Islet precursor cell (in vitro differentiated cells): ENCODE measurements around the gene SRRM4.

Source experiments
- DNase-seq: peaks from one replicate; pipeline ENCODE4 v3.0.0-alpha.2; 2018

Gene SRRM4

DNA sequence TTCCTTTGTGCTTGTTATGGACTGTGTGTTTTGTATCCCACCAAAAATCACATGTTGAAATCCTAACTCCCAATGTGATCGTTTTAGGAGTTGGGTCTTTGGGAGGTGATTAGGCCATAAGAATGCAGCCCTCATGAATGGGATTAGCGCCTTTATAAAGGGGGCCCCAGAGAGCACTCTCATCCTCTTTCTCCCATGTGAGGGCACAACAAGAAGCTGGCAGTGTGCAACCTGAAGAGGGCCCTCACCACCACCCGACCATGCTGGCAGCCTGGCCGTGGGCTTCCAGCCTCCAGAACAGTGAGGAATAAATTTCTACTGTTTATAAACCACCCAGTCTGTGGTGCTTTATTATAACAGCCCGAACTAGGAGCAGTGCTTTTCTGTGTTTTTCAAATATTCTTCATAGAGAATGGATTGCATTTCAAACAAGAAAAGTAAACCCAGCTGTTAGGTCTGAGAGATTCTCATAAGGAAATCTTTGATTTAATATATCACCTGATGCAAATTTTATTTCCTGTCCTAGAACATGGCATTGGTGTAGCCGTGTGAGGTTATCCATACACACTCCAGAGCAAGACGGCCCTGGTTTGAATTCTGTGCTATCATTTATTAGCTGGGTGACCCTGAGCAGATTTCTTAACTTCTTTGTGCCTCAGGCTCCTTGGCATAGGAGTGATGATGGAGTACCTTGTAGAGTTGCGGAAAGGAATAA lies 225.2 kb downstream of the SRRM4 start:
- DNase-seq, result peak; percentile 45

DNA sequence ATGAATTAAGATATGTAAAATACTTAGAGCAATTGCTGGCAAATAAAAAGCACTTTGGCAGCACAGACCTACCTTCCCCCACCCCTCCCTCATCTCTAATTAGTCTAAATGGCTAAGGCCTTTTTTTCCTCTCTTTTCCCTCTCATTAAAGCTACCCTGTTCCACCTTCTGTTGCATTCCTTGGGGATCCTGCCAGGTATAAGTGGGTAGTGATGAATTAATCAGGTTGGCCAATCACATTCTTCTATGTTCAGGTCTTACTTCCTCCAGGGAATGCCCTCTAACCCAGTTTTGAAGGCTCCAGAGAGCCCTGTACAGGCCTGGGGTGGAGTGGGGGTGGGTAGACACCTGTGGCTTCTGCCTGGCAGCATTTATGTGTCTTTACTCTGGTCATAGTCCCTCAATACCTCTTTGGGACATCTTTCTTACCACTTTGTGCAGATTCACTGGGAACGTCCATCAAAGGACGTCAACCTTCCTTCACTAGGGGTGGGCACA lies 225.8 kb downstream of the SRRM4 start:
- peak; percentile 46 for DNase-seq

DNA sequence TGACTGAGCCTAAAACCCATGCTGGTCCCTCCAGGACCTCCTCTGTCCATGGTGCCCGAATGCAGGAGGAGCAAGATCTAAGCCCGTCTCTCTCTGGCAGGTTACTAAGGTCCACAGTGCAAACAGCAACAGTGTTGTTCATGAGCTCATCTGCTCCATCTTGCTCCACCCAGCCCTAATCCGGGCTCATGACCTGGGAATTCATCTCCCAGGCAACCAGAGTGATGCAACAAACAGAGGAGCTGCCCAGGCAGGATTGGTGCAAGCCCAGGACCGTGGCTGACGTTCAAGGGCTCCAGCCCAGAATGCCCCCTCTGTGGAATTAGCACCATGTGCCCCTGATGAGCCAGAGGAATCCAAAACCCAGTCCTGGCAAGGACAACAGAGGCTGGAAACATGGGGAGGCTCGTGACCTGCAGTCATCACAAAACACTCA lies 227.3 kb downstream of the SRRM4 start:
- DNase-seq, result peak; percentile 88

DNA sequence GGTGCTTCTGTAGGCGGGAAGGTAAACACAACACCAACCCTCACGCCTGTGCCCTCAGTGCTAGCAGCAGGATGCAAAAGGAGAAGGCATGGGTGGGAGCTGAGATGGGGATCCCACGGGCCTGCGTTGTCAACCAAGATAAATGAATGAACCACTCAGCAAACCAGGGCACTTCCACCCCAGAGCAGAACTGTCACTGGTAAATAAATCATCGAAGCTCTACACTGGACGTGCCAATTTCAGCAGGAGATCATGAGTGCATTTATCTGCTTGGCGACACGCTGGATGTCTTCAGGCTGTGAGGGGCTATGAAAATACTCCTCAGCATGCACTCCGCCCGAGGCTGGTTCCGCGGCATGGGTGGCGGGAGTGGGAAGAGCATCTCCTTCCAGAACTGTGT lies 230.5 kb downstream of the SRRM4 start:
- peak; percentile 41 for DNase-seq
